Stimulated activated CD4-positive, alpha-beta T cell treated with anti-CD3 and anti-CD28 coated beads, Interleukin-2, amount 100 ng/mL, for 4 hours (primary cell): Measurements from ENCODE around the gene SMARCD1.
"Not testable (repeated sequence)": the region's sequence is repeated elsewhere in the genome, so short reads cannot be mapped to it uniquely, and the experiment has no call there.

Experiments
- DNase-seq: peaks from one replicate; pipeline ENCODE4 v3.0.0-alpha.2; 2020; ENCODE audit warnings: low read depth

The SMARCD1 gene

GRCh38 chr12:50145439-50145838 is 60.3 kb downstream of the SMARCD1 start:
- DNase-seq = no peak

GRCh38 chr12:50147281-50147680 is 62.1 kb downstream of the SMARCD1 start:
- no peak for DNase-seq

GRCh38 chr12:50148011-50148410 is 62.9 kb downstream of the SMARCD1 start:
- DNase-seq = not testable (repeated sequence)

GRCh38 chr12:50149311-50149710 is 64.2 kb downstream of the SMARCD1 start:
- DNase-seq = no peak
